WTC11 (cell line): ENCODE measurements around the gene DDX25. TPM values are rescaled to one million over a fixed set of nuclear protein-coding genes. Genes with fewer than 3 reads are reported as not detected.

Experiments used
- ATAC-seq: fragments of 200-7000 bp; cut with Tn5 transposase; 2 replicates; pipeline ENCODE4 v1.10.0; 2021; ENCODE audit warnings: mild to moderate bottlenecking, moderate library complexity
- CTCF ChIA-PET: fragments of 300-600 bp; sonication (Branson Sonifier 250); formaldehyde crosslinking; loops from one replicate; lab custom pipeline; 2021; ENCODE audit warnings: antibody characterized with exemption; lab: Charles Lee
- POLR2A ChIA-PET: fragments of 350-600 bp; sonication (Branson Sonifier 250); formaldehyde crosslinking; loops from one replicate; lab custom pipeline; 2021; ENCODE audit warnings: antibody characterized with exemption; lab: Charles Lee
- DNase-seq: peaks from one replicate; pipeline ENCODE4 v3.0.0; 2021; ENCODE audit warnings: low spot score
- H3K27ac Mint-ChIP-seq: 2 replicates; pipeline ENCODE4 v1.8.0; 2021; ENCODE audit warnings: mixed read lengths
- H3K27me3 Mint-ChIP-seq: 2 replicates; pipeline ENCODE4 v1.8.0; 2021; ENCODE audit warnings: low read depth, mild to moderate bottlenecking, moderate library complexity, mixed read lengths
- H3K36me3 Mint-ChIP-seq: 2 replicates; pipeline ENCODE4 v1.8.0; 2021; ENCODE audit warnings: mixed read lengths
- H3K4me1 Mint-ChIP-seq: 2 replicates; pipeline ENCODE4 v1.8.0; 2022; ENCODE audit warnings: mixed read lengths
- H3K4me3 Mint-ChIP-seq: 2 replicates; pipeline ENCODE4 v1.8.0; 2021; ENCODE audit warnings: mild to moderate bottlenecking, moderate library complexity, mixed read lengths
- H3K9me3 Mint-ChIP-seq: 2 replicates; pipeline ENCODE4 v1.8.0; 2021; ENCODE audit warnings: mixed read lengths
- AR ChIP-seq: fragments of 250-450 bp; sonication (Bioruptor Pico); IDR thresholded peaks from 2 replicates; pipeline ENCODE4 v1.9.0; 2021; ENCODE audit warnings: mild to moderate bottlenecking
- CDX4 ChIP-seq: fragments of 250-450 bp; sonication (Bioruptor Pico); IDR thresholded peaks from 2 replicates; pipeline ENCODE4 v1.9.0; 2021; ENCODE audit warnings: moderate library complexity, mild to moderate bottlenecking, inconsistent platforms, borderline replicate concordance
- E2F1 ChIP-seq: sonication (generic); formaldehyde crosslinking; IDR thresholded peaks from 2 replicates; pipeline ENCODE4 v1.8.0; 2022; ENCODE audit warnings: mild to moderate bottlenecking, missing genetic modification reagents
- E2F5 ChIP-seq: sonication (generic); formaldehyde crosslinking; IDR thresholded peaks from 2 replicates; pipeline ENCODE4 v1.8.1; 2022; ENCODE audit warnings: mild to moderate bottlenecking, moderate library complexity, missing genetic modification reagents
- ELF4 ChIP-seq: sonication (generic); formaldehyde crosslinking; IDR thresholded peaks from 2 replicates; pipeline ENCODE4 v1.8.1; 2022; ENCODE audit warnings: low read depth, mild to moderate bottlenecking, moderate library complexity, missing genetic modification reagents
- FOXK1 ChIP-seq: sonication (generic); formaldehyde crosslinking; IDR thresholded peaks from 2 replicates; pipeline ENCODE4 v1.8.0; 2022; ENCODE audit warnings: mild to moderate bottlenecking, moderate library complexity, missing genetic modification reagents
- JUN ChIP-seq: sonication (generic); formaldehyde crosslinking; IDR thresholded peaks from 2 replicates; pipeline ENCODE4 v1.8.0; 2023; ENCODE audit warnings: mild to moderate bottlenecking, missing genetic modification reagents
- MAX ChIP-seq: sonication (generic); formaldehyde crosslinking; IDR thresholded peaks from 2 replicates; pipeline ENCODE4 v1.8.0; 2022; ENCODE audit warnings: mild to moderate bottlenecking, missing genetic modification reagents
- MYBL2 ChIP-seq: sonication (generic); formaldehyde crosslinking; IDR thresholded peaks from 2 replicates; pipeline ENCODE4 v1.8.1; 2023; ENCODE audit warnings: mild to moderate bottlenecking, moderate library complexity, missing genetic modification reagents
- NR2C2 ChIP-seq: sonication (generic); formaldehyde crosslinking; IDR thresholded peaks from 2 replicates; pipeline ENCODE4 v1.8.0; 2022; ENCODE audit warnings: mild to moderate bottlenecking, missing genetic modification reagents
- NR3C1 ChIP-seq: sonication (generic); formaldehyde crosslinking; conservative IDR thresholded peaks from 2 replicates; pipeline ENCODE4 v1.8.1; 2023; ENCODE audit warnings: low read depth, mild to moderate bottlenecking, missing genetic modification reagents
- PREB ChIP-seq: sonication (generic); formaldehyde crosslinking; IDR thresholded peaks from 2 replicates; pipeline ENCODE4 v1.8.1; 2022; ENCODE audit warnings: mild to moderate bottlenecking, missing genetic modification reagents, moderate library complexity, borderline replicate concordance
- PRRX2 ChIP-seq: fragments of 250-450 bp; sonication (Bioruptor Pico); IDR thresholded peaks from 2 replicates; pipeline ENCODE4 v1.8.0; 2021; ENCODE audit warnings: mild to moderate bottlenecking
- SP1 ChIP-seq: sonication (generic); formaldehyde crosslinking; conservative IDR thresholded peaks from 2 replicates; pipeline ENCODE4 v1.8.1; 2022; ENCODE audit warnings: missing genetic modification reagents
- ZBTB21 ChIP-seq: sonication (generic); formaldehyde crosslinking; IDR thresholded peaks from 2 replicates; pipeline ENCODE4 v1.8.1; 2023; ENCODE audit warnings: mild to moderate bottlenecking, missing genetic modification reagents, borderline replicate concordance
- ZMAT4 ChIP-seq: fragments of 250-450 bp; sonication (Bioruptor Pico); IDR thresholded peaks from 2 replicates; pipeline ENCODE4 v1.9.0; 2021; ENCODE audit warnings: mild to moderate bottlenecking
- ZNF232 ChIP-seq: sonication (generic); formaldehyde crosslinking; IDR thresholded peaks from 2 replicates; pipeline ENCODE4 v1.8.0; 2022; ENCODE audit warnings: mild to moderate bottlenecking, missing genetic modification reagents
- ZNF263 ChIP-seq: sonication (generic); formaldehyde crosslinking; IDR thresholded peaks from 2 replicates; pipeline ENCODE4 v1.8.1; 2022; ENCODE audit warnings: low read depth, mild to moderate bottlenecking, moderate library complexity, missing genetic modification reagents
- ZSCAN18 ChIP-seq: fragments of 250-450 bp; sonication (Bioruptor Pico); IDR thresholded peaks from 2 replicates; pipeline ENCODE4 v2.1.2; 2022; ENCODE audit warnings: mild to moderate bottlenecking, moderate library complexity
- total RNA-seq: library from RNA; stranded (reverse); gene quantifications from 3 replicates; pipeline ENCODE4 v1.2.3, GENCODE V29; 2021

Gene DDX25
- total RNA-seq, 1 experiment from 2014 or later, result 17.5 TPM

- no peak for TF ChIP-seq CDX4 (CRISPR knock-in tag)
These were observed 34.8 kb downstream of the DDX25 start (continued) for GRCh38 chr11:125939081-125939521.

GRCh38 chr11:125940145-125940544 lies 35.8 kb downstream of the DDX25 start:
- no peaks in the 10 kb centered on the region; the same call in 1 of the 2 replicates for H3K27me3 Mint-ChIP-seq
- DNase-seq (no peak), ATAC-seq (no peak)
- CTCF ChIA-PET, result interaction anchor here (3.0 kb wide), 1 partner anchor 253 kb away, joined by 16 read pairs; no protein-coding TSS in a partner anchor
- no peaks in the 10 kb centered on the region for H3K36me3 Mint-ChIP-seq
- no peak overlapping the region; the same call in 1 of the 2 replicates for H3K27ac Mint-ChIP-seq
- TF ChIP-seq NR3C1 (CRISPR knock-in tag) (no peak), AR (CRISPR knock-in tag) (no peak), ZNF263 (CRISPR knock-in tag) (no peak), PRRX2 (CRISPR knock-in tag) (no peak), E2F5 (CRISPR knock-in tag) (no peak), MAX (CRISPR knock-in tag) (no peak), MYBL2 (CRISPR knock-in tag) (no peak), ZSCAN18 (CRISPR knock-in tag) (no peak), ZBTB21 (no peak)
- TF ChIP-seq, all 79 proteins: peak for 0
- Mint-ChIP-seq H3K4me3 (no peak overlapping the region), H3K4me1 (peaks cover 21% of the 10 kb centered on the region), H3K9me3 (no peaks in the 10 kb centered on the region)
- POLR2A ChIA-PET, result no interaction called here

- peak; percentile 12 for ATAC-seq
- POLR2A ChIA-PET, result interaction anchor here (1.3 kb wide), 1 partner anchor 252 kb away, joined by 4 read pairs; no protein-coding TSS in a partner anchor
These were observed 36.9 kb downstream of the DDX25 start for GRCh38 chr11:125941267-125941618.

More at GRCh38 chr11:125941267-125941618, 36.9 kb downstream of the DDX25 start:
- Mint-ChIP-seq H3K27me3 (no peaks in the 10 kb centered on the region; the same call in 1 of the 2 replicates), H3K27ac (peak overlapping the region; percentile 47), H3K36me3 (no peaks in the 10 kb centered on the region), H3K4me3 (no peak overlapping the region), H3K4me1 (peaks cover 23% of the 10 kb centered on the region), H3K9me3 (no peaks in the 10 kb centered on the region)
- TF ChIP-seq ZSCAN18 (CRISPR knock-in tag) (no peak), ELF4 (CRISPR knock-in tag) (no peak), JUN (CRISPR knock-in tag) (no peak), FOXK1 (no peak), PREB (CRISPR knock-in tag) (no peak), ZNF232 (no peak), ZNF263 (CRISPR knock-in tag) (no peak), NR2C2 (CRISPR knock-in tag) (no peak), ZMAT4 (CRISPR knock-in tag) (no peak), SP1 (CRISPR knock-in tag) (no peak), E2F1 (CRISPR knock-in tag) (no peak)
- DNase-seq, result no peak
- CTCF ChIA-PET, result interaction anchor here (1.0 to 3.2 kb wide), 24 partner anchors 9 to 252 kb away, joined by 3 to 28 read pairs (median 6); partner anchors contain the start of gene HYLS1
